GM21447 (cell line): ENCODE measurements around the gene SERPINA9.

ENCODE experiments used
- ATAC-seq: cut with Tn5 transposase; IDR thresholded peaks from one replicate; pipeline ENCODE4 v1.9.1; 2021; ENCODE audit not compliant: unreplicated experiment

Gene SERPINA9

DNA sequence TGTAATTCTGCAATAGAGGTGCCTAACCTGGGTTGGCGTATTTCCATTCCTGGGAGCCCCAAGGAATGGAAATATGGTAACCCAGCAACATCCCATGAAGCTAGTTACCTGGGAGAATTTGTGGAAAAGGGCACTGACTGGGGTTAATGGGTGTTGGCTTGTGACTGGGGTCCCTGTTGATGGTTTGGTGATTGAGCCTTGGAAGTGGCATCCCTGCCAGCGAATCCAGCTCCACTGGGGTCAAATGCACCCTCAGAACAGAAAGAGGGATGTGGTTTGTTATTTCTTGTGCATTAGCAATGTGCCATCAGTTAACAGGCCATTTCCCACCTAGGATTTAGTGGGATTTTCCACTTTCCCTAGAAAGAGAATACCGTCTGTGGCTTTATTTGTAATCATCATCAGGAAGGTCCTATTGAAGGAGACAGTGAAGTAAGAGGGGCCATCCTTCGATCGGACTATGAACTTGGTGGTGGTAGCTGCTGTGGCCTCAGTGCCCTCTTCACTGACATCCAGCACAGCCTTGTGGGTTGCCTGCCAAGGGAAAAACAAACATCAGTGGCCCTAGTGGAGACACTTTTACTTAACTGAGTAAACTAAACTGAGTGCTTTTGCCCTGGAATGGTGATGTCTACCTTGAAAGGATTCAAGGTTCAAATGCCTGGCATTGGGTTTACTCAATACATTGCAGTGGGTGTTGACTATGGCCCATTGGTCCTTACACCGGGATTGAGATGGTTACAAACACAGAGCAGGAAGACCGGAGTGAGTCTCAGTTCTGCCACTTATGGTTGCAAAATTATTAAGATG lies 13.0 kb downstream of the SERPINA9 start:
- ATAC-seq: no peak

DNA sequence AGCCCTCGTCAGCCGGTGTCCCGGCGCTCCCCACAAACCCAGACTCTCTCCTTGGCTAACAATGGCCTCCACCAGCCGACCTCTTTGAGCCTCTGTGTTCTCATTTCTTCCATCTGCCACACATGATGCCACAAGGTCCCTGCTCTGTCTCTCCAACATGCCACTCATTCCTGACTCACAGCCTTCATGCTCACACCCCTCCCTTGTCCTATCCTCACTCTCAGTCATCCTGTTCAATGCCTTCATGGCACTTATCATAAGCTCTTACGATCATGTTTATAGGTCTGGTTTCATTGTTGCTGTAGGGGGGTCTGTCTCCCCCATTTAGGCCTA lies 13.8 kb downstream of the SERPINA9 start:
- no peak for ATAC-seq

- no peak for ATAC-seq
These were observed 14.3 kb downstream of the SERPINA9 start for GRCh38 chr14:94461526-94462218.

GRCh38 chr14:94460631-94461416 lies 15.2 kb downstream of the SERPINA9 start:
- no peak for ATAC-seq

GRCh38 chr14:94458558-94459205 lies 17.3 kb downstream of the SERPINA9 start:
- ATAC-seq: no peak

DNA sequence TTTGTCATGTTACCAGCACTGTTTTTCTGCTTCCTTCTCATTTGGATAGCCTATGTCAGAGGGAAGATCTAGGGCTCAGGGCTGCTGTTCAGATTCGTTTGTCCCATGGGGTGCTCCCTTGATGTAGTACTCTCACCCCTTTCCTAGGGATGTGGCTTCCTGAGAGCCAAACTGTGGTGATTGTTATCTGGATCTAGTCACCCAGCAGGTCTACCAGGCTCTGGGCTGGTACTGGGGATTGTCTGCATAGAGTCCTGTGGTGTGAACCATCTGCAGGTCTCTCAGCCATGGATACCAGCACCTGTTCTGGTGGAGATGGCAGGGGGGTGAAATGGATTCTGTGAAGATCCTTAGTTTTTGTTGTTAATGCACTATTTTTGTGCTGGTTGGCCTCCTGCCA lies 17.9 kb downstream of the SERPINA9 start:
- ATAC-seq: no peak

DNA sequence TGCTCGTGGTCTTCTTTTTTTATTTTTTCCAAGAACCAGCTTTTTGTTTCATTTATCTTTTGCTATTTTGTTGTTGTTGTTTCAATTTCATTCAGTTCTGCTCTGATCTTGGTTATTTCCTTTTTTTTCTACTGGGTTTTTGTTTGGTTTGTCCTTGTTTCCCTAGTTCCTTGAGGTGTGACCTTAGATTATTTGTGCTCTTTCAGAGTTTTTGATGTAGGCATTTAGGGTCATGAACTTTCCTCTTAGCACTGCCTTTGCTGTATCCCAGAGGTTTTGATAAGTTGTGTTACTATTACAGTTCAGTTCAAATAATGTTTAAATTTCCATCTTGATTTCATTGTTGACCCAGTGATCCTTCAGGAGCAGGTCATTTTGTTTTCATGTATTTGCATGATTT lies 20.1 kb downstream of the SERPINA9 start:
- ATAC-seq: no peak

DNA sequence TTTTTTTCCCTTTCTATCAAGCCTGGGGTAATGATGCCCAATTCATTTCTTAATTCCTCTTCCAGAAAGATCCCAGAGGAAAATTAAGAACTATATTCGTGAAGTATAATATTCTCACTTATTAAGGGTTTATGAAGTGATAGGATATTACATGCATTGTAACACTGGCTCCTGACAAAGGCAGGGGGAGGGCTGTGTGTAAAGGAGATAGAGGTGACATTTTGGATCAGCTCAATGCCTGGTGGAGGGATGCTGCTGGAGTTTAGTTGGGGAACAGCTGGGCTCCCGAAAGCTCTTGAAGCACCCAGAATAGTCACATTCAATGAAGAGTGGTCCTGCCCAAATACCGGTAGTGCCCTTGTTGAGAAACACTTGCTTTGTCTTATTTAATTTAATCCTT lies 24.2 kb downstream of the SERPINA9 start:
- no peak for ATAC-seq

DNA sequence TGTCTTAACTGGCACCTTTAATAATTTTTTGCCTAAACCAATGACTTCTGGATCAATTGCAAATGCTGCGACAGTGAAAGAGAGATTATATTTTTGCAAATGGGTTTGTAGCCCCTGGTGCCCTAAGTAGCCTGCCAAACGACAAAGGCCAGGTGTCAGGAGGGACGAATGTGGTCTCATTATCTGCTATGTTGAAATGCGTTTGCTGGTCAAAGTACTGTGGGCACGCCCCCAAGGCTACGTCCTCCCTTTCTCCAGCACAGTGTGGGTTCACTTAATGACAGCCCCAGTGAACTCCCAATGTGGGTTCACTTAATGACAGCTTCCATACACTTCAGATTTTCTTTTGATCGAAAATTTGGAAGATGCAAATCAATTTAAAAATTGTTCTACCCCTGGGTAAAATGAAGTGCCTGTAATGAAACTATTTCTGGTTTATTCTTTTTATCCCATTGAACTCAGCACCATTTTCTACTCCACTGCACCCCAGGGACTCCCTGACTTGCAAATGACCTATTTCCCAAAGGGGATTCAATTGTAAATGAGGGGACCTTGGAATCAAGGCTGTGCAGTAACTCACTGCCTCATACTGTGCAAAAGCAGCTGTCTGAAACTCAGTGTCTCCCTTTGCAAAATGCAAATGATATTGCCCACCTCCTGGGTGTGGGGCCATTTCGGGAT lies 24.8 kb downstream of the SERPINA9 start:
- no peak for ATAC-seq

- ATAC-seq: no peak
These were observed 25.3 kb downstream of the SERPINA9 start for GRCh38 chr14:94450722-94451090.

DNA sequence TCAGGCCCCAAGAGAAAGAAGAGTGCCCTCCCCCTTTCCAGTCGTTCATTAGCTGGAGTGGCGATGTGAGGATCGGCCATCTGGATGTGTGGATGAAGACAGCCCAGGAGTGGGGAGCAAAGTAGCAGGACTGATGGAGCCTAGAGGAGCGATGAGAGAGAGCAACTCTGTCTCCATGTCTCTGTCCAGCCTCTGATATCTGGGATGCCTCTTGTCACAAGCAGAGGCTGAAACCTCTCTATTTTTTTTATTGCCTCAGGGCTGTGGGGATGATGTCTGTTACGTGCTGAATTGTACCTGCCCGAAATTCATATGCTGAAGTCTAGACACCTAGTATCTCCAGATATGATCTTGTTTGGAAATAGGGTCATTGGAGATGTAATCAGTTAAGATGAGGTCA lies 26.1 kb downstream of the SERPINA9 start:
- no peak for ATAC-seq

GRCh38 chr14:94448071-94448808 lies 27.8 kb downstream of the SERPINA9 start:
- no peak for ATAC-seq

GRCh38 chr14:94447206-94447605 lies 28.8 kb downstream of the SERPINA9 start:
- no peak for ATAC-seq

DNA sequence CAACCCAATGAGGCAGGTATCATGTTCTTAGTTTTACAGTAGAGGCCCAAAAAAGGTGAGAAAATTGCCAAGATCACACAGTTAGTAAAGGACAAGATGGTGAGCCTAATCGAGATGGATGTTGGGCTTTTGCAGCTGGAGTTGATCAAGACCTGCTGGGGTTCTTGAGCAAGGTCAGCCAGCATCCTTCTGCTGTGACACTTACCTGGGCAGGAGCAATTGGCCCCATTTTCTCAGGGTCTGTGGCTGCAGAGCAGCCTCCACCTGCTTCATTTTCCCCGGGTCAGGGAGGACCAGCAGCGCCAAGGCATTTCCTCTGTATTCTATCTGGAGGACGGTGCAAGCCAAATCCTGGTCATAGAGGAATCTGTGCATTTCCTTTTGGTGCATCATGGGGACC lies 29.9 kb downstream of the SERPINA9 start:
- no peak for ATAC-seq

GRCh38 chr14:94445003-94445402 lies 31.0 kb downstream of the SERPINA9 start:
- no peak for ATAC-seq

DNA sequence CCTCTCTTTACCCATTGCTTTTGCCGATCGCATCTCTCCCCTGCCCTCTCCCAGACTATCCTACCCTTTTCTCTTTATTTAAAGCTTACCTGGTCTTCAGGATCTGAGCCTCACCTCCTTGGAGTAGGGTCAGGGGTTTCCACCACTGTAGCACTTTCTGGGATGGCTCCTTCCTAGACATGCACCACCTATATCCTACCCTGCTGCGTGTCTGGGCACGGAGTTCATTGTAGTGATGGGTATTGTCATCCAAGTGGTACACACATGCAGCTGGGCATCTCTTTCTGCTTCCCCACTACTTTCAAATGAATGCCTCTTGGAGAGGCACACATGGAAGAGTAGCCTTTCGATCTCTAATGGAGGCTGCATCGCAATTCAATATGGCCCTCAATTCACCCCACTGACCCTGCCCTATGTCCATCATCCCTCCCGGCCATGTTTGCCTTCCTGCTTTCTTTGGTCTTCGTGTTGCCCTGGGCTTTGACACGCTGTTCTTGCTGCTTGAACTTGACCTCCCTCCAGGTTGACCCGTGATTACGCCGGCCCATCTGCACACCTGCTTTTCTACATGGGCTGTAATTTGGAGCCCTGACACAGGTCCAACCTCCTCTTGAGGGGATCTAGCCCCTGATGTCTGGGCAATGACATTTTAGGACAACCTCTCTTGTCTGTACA lies 34.3 kb downstream of the SERPINA9 start:
- no peak for ATAC-seq

DNA sequence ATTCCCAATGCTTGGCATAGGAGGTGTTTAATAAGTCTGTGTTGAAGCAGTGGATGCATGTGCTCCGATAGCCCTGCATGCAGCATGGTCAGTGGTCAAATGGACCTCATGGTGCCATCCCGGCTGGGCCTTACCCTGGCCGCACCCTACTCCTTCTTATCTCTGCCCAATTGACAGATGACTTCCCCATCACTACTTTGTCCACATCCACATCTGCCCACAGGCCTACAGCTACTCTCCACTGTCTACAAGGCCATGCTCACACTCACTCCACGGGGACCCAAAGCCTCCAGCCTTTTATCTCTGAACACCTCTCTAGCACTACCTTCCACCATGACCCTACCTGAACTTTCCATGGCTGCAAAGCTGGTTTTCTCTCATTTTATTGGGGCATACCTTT lies 34.9 kb downstream of the SERPINA9 start:
- no peak for ATAC-seq

DNA sequence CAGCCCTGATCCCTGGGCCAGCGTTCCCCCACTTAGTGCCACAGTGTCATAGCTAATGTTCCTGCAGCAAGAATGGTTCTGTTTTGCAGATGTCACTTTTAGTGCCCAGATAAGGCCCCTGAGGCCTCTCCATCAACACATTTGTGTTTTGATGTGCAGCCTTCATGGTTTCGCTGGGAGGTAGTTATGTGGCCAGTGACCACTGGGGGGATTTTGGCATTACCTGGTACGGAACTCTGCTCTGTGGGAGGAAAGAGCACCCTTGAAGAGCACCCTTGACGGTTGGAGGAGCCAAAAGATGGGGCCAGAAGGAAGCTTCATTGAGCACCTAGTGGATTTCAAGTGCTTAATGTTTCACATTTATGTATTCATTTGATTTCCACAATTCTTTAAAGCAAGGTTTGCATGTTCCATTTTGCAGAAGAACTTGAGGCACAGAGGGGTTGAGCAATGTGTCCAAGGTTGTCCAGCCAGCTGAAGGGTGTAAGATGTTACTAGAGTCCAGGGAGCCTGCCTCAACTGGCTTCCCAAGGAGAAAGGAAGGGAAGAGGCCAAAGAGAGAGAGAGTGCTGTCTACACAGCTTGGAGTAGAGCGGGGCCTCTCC lies 36.4 kb downstream of the SERPINA9 start:
- no peak for ATAC-seq

DNA sequence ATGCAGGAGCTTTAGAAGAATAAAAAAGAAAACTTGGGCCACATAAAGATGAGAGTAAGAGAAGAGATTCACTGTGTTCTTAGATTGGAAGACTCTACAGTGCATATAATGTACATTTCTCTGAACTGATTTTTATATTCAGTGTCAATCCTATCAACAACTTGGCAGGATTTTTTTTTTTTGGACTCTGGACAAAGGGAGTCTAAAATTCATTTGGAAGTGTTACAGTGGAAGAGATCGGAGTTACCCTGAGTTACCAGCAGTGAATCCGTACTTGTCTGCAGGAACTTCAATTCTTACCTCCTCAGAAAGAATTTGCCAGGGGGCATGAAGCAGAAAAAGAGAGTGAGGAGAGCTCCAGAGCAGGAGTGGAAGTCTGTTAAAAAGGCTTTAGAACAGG lies 47.4 kb downstream of the SERPINA9 start:
- no peak for ATAC-seq
